Activated naive CD8-positive, alpha-beta T cell treated with anti-CD3 and anti-CD28 coated beads, Interleukin-2, amount 50 U/mL, for 16 hours (primary cell): ENCODE results near the gene GM2A.

Experiments used
- DNase-seq: peaks from one replicate; pipeline ENCODE4 v3.0.0-alpha.2; 2020; ENCODE audit warnings: low read depth, low spot score

Gene GM2A

DNA sequence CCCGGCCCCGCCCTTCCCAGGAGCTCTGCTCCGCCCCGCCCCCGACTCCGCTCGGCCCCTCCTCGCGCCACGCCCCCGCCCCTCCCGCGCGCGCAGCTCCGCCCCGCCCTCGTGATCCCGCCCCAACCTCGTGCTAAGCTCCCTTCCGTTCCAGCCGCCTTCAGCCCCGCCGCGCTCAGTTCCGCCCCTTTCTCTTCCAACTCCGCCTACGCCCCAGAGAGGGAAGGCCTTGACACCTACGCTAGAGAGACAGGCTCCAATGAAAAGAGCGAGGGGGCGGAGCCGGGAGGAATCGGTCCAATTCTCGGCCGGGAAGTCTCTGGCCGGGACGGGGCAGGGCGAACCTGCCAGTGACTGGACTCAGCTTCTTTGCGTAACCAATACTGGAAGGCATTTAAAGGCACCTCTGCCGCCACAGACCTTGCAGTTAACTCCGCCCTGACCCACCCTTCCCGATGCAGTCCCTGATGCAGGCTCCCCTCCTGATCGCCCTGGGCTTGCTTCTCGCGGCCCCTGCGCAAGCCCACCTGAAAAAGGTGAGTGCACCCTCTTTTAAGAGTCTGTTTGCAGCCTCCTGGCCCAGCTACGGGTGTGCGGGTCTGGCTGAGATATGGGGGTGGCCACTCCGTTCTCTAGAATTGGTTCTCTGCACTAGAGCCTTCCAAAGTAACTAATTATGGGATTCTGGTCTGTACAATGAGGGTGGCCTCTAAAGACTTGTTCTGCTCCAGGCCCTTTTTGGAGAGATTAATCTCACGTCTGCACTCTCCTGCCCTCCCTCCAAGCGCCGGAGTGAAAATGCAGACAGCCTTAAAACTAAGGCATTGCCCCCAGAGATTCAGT, at the start of gene GM2A:
Gene GM2A, plus strand, starts transcription at position 424 of the 843 bp plus-strand sequence. Its CDS starts 32 bp downstream, at position 456.
- DNase-seq = peak; percentile 98

DNA sequence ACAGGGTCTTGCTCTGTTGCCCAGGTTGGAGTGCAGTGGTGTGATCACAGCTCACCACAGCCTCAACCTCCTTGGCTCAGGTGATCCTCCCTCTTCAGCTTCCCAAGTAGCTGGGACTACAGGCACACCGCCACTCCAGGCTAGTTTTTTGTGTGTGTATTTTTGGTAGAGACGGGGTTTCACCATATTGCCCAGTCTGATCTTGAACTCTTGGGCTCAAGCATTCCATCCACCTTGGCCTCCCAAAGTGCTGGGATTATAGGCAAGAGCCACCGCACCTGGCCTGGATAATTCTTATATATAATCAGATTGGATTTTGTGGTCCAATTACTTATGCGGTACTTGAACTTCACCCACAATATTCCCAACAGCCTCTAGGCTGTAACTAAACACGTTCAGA, 48.9 kb upstream of the GM2A start:
- DNase-seq = no peak

DNA sequence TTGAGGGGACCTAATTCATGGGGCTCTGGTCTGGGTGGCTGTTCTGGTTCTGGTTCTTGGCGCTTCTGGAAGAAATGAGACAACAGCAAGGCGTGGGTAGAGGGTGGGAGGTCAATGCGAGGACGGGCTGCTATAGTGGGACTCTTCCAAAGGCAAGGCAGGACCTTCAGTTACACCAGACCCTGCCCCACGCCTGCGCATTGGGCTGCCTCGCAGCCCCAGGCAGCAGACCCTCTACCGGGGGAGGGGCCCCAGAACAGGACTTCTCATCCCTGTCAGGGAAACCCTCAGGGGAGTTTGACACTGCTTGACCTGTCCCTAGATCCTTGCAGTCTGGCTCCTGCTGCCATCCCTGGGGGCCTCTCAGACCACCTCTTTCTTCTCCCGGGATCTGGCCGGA, 47.6 kb upstream of the GM2A start:
- DNase-seq = no peak

DNA sequence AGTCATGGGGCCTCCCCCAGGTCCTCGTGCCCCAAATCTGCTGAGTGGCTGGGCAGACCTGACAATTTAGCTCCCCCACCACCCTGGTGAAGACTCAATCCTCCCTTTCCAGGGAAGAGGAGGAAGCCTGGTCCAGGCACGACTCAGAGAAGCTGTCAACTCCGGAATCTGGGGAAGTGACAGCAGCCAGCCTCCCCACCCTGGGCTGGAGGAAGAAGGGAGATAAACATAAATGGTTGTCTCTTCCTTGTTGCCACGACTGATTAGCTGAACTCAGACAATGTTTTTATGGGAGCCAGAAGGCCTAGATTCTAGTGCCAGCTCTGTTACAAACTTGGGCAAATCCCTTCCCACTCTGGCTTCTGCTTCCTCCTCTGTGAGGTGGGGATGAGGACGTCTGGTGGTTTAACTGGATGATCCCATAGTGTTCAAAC, 44.5 kb upstream of the GM2A start:
- DNase-seq = no peak

DNA sequence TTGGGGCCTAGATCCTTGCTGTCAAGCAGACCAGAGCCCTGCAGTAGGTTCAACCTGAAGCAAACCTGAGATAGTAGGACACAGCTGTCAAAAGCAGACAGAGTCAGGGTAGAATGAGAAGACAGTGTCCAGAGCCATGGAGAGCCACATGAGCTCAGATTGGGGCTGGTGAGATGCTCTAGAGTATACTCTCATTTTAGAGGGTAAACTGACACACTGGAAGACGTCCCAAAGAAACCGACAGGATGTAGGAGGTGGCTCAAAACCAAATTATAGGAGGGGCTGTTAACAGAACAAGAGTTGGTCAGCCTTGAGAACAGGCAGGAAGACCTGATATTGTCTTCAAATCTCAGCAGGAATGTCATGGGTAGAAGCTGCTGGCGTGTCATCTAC, 40.6 kb upstream of the GM2A start:
- DNase-seq = no peak

DNA sequence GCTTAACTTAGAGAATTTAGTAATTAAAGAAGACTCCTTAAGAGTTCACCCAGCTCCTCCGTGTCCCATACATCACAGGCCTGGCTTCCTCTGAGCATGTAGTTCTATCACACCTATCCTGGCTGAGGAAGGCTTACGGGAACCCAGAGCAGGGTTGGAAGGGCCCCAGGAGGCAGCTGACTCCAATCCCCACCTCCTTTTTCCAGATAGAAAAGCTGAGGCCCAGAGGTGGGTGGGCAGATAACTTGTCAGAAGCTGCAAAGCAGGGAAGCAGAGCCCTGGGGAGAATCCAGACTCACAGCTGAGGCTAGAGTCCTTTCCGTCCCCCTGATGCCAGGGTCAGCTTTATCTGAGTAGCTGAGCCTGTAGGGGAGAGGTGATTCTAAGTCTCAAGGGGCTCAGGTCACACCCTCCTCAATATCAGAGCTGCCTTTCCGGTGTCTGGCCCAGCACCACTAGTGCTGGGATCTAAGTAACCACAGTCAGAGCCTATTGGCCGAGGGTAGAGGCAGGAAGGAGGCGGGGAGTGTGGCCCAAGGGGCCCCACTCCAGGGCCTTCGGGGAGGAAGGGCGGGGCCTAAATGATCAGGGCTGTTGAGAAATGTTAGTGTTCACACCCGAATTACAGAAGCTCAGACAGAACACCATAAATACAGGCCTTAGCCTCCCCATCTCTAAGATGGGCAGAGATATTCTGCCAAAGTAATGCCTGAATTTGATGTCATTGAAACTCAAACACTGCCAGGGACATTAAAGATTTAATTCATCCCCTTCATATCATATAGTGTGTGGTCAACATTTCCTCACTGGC, 39.0 kb upstream of the GM2A start:
- peak; percentile 57 for DNase-seq

DNA sequence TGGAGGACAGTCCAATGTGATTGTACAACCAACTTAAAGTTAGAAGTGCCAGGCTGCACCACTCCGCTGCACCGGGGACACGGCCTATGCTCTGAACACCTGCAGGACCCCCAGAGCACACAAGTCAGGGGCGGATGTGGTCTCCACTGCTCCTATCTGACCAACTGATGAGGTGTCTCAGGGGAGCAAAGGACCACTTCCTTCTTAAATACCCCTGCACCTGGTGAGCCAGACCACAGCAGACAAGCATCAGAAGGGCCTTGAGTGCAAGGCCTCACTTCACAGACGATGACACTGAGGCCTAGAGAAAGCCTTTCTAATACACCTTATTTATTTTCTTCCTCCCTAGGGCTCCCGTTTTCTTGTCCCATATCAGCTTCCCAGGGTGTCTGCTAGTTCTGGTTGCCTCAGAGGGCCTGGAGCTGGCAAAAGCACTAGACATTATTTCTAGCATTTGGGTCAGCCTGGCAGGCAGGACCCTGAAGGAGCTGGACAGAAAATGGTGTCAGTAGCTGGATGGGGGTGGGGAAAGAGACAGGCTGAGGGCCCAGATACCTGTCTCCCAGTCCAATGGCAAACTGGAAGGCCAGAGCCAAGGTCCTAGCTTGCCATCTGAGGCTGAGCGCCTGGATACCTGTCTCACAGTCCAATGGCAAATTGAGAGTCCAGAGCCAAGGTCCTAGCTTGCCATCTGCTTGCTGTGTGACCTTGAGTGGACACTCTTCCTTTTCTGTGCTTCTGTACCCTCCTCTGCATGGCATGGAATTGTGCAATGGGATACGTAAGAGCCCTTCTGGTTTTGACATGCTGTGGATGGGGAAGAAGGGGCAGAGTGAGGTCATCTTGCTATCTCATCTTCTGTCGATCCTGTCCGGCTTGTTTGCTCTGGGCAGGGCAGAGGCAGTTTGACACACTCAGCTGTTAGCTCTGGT, 38.1 kb upstream of the GM2A start:
- DNase-seq = no peak

DNA sequence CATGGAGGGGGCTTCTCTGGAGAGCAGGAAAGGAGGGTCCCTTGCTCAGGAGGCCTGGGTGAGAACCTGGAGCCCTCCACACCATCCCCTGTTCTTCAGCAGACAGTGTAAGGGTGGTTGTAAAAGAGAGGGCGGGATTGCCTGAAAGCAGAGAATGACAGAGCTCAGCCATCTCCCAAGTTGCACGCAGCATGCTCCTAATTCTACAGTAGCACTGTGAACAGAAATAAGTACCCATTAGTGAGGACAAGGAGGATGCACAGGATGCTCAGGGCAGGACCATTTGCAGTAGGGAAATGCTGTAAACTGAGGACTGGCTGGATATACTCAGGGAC, 37.5 kb upstream of the GM2A start:
- DNase-seq = no peak

DNA sequence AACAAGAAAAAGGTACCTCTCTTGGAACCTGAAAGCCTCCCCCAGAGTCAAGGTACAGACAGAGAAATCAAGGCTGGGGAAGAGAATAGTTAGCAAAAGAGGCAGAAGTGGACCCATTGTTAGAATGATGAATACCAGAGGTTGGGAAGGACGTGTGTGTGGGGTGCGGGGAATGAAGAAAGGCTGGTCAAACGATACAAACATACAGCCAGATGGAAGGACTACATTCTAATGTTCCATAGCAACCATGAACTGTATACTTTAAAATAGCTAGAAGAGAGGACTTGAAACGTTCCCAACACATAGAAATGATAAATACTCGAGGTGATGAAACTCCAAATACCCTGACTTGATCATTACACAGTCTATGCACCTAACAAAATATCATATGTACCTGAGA, 36.2 kb upstream of the GM2A start:
- DNase-seq = no peak

DNA sequence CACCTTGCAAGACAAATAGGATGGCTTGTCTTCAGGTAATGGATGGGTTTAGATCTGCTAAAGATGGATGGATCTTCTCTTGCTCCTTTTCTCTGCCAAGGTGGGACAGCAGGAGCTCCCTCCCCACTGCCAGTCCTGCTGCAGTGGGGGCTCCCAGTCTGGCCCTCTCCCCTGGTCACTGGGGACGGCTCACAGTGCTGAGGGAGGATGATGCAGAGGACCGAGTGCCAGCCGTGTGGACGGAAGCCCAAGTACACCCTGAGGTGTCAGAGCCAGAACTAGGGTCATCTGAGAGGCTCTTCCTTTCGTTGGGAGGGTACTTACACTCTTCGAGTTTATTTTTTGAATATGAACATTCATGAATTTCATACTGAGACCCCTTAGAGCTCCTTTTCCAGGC, 34.8 kb upstream of the GM2A start:
- DNase-seq = no peak

DNA sequence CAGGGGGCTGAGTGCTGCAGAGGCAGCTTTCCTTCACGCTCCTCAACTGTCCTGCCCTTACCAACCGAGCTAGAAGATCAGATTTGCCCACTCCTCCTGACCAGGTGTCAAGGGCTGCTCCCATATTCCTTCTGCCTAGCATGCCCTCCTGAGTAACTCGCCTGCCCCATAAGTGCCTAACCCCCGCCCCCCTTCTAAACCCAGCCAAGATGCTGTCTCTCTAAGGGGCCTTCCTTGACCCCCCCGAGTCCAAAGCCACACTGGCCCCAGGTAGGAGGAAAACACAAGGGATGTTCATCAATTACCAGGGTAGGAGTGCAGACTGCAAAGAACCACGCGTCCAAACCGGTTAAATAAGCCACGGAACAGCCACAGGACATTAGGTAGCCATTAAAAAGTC, 33.8 kb upstream of the GM2A start:
- no peak for DNase-seq

DNA sequence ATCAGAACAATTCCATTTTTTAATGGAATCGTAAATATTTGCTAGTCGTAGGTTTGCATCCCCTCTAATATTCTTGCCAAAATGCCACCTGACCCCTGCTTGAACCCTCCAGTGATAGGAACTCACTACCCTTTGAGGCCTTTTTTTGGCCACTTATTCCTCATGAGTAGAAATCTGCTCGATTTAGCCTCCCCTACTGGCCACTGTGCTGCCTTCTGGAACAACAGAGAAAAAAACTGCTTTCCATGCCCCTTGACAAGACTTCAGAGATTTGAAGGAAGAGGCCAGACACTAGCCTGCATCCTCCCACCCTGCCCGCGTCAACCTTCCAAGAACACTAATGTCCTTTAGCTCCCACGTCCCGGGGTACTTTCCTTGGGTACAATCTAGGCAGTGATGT, 33.2 kb upstream of the GM2A start:
- DNase-seq = no peak

DNA sequence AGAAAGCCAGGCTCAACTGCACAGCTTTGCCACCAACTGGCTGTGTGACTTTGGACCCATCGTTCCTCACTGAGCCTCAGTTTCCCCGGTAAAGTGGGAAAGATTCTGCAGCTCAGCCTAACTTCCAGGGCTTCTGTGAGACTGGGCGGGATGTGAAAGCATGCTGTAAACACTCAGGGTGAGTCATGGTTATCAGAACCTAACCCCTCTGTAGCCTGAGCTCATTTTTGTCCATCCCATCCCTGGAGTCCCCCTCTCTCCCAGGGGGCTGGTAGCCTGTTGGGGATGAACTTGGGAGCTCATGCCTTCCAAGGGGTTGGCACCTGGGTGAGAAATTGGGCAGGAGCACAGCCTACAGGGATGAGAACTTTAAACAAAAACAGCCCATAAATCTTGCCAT, 31.4 kb upstream of the GM2A start:
- DNase-seq = no peak

DNA sequence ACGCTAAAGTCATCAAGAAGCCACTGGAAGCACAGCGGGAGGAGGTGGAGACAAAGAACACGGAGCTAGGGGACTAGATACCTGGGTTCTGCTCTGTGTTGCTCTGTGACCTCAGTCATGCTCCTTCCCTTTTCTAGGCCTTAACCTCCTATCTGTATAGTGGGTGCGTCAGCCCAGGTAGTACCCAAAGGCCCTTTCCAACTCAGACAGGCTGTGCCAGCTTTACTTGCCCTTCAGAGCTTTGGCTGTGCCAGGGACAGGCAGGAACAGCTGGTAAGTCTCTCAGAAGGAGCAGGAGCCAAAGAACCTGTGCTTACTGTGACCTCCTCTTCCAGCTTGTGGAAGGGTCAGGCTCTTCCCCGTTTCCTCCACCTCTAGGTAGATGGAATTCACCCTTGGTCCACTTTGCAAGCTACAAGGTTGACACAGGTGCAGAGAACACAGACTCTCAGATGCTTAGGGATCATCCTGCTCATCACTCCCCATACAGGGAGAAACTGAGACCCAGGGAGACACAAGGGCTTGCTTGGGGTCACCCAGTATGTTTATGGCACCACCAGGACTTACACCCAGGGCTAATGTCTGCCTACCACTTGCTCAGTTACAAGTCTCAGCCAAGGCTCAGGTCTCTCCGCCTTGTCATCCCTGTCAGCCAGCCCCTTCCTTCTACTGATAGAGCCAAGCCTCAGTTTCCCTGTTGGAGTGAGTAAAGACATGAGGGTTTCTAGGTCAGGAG, 30.8 kb upstream of the GM2A start:
- no peak for DNase-seq

DNA sequence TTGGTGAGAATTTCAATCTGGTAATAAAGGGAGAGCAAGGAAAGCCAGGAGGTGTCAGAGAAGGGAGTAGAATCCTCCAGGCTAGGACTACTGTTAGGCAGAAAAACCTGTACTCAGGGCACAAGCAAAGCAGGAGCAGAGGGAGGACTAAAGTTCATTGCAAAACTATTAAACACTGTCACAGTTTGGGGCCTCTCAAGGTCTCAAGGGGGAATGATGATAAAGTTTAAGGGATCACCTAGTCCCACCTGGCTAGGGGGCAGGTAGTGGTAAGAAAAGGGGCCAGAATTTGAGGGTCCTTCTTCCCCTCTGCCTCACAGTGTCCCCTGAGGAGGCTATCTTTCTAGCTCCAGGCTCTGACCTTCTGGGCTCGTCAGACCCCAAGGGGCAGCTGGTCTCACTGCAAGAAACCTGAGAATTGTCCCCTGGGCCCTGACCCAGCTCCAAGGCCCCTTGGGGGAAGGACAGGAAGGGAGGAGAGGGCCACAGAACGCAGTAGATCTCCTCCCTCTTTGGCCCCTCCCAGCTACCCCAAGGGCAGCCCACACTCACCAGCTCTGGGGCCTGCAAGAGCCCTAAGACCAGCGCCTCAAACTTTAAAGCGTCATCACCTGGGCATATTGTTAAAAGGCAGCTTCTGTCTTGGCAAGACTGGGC, 30.1 kb upstream of the GM2A start:
- no peak for DNase-seq

DNA sequence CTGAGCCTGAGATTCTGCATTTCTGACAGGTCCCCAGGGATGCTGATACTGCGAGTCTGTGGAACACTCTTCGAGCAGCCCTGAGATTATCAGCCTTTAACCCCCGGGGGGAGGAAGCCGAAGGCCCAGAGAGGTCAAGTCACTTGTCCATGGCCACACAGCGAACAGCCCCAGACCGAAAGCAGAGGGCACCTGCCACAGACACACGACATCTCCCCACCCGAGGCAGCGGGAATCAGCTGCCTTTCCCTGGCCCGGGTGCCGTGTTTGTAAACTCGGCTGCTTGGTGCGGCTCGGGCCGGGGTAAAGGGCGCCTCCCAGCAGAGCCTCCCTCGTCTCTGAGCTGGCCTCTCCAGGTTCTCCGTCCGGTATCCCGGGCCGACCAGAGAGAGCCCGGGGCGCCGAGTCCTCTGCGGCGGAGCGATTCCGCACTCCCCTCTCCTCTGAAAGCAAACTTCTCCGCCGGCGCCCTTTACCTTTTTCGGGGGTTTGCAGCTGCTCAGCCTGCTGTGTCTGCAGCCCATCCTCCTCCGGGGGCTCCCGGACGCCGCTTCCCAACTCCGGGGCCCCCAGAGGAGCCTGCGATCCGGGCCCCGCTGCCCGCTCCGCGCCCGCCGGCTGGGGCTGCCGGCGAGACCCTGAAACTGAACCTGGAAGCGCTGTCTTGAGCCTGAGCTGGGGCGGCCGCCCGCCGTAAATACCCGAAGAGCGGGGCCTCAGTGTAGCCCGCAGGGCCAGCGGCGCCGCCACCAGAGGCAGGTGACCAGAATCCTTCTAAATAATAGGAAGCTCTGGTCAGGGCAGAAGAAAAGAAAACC, 29.3 kb upstream of the GM2A start, which contains the start of gene CCDC69:
Gene CCDC69, minus strand, starts transcription at position 646 of the 818 bp plus-strand sequence. Its CDS starts 122 bp downstream, at position 524.
- no peak for DNase-seq

DNA sequence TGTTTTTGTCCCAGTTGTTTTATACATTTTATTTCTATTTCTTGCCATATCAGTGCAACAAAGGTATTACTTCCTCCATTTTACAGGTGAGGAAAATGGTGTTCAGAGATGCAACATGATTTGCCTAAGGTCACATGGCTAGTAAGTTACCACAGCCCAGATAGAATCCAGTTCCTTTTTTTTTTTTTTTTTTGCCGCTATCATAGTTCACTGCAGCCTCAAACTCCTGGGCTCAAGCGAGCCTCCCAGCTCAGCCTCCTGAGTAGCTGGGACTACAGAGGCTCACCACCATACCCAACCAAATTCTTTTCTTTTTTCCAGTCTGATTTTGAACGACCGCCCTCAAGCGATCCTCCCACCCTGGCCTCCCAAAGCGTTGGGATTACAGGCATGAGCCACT, 28.6 kb upstream of the GM2A start:
- DNase-seq = no peak

DNA sequence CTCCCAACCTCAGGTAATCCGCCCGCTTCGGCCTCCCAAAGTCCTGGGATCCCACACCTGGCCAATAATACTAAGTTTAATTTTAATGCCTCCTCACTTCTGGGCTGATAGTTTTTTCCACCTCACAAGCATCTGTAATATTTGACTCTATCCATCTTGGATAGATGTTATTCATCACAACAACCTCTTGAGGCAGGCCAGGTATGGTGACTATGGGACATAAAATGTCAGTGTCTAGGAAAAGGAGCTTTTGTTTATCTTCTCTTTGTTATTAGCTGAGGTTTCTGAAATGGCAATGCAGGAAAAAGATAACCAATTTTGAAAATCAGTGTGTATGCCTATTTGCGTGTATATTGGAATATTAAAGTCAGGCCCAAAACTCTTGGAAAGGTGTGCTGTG, 27.9 kb upstream of the GM2A start:
- DNase-seq = no peak

DNA sequence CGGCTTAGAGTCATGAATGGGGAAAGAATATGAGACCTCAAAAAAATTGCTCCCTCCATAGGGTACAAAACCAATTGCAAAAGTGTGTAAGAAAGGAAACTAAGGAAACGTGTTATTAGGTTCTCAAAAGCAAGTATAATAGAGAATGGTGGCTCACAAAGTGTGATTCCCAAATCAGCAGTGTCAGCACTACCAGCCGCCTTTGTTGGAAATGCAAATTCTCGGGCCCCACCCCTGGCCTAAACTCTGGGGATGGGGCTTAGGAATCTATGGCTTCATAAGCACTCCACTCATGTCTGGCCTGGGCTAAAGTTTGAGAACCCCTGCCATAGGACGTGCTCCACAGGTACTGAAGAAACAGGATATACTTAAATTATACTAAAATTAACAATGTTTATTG, 27.5 kb upstream of the GM2A start:
- DNase-seq = no peak
